ENCODE results near the gene SUCLG2.

SUCLG2 gene

GRCh38 chr3:67495751-67496150 is 158.7 kb downstream of the SUCLG2 start:
- no peak for DNase-seq

GRCh38 chr3:67493808-67494207 is 160.6 kb downstream of the SUCLG2 start:
- no peak for DNase-seq

- DNase-seq: no peak
These were observed 163.8 kb downstream of the SUCLG2 start for GRCh38 chr3:67490658-67491057.

- no peak for DNase-seq
These were observed 164.6 kb downstream of the SUCLG2 start for GRCh38 chr3:67489816-67490215.

- no peak for DNase-seq
These were observed 166.8 kb downstream of the SUCLG2 start for GRCh38 chr3:67487564-67488114.

- no peak for DNase-seq
These were observed 167.5 kb downstream of the SUCLG2 start for GRCh38 chr3:67486883-67487282.

- DNase-seq: no peak
These were observed 170.3 kb downstream of the SUCLG2 start for GRCh38 chr3:67484085-67484484.

- no peak for DNase-seq
These were observed 173.3 kb downstream of the SUCLG2 start for GRCh38 chr3:67481126-67481525.

- no peak for DNase-seq
These were observed 176.0 kb downstream of the SUCLG2 start for GRCh38 chr3:67478423-67478822.

GRCh38 chr3:67474311-67474710 is 180.1 kb downstream of the SUCLG2 start:
- DNase-seq: no peak

GRCh38 chr3:67472674-67473201 is 181.7 kb downstream of the SUCLG2 start:
- DNase-seq: no peak

- no peak for DNase-seq
These were observed 184.2 kb downstream of the SUCLG2 start for GRCh38 chr3:67470207-67470606.

GRCh38 chr3:67468511-67468910 is 185.9 kb downstream of the SUCLG2 start:
- no peak for DNase-seq

- DNase-seq: no peak
These were observed 190.8 kb downstream of the SUCLG2 start for GRCh38 chr3:67463656-67464055.

- no peak for DNase-seq
These were observed 192.2 kb downstream of the SUCLG2 start for GRCh38 chr3:67462187-67462586.

- no peak for DNase-seq
These were observed 192.7 kb downstream of the SUCLG2 start for GRCh38 chr3:67461667-67462142.

GRCh38 chr3:67460841-67461510 is 193.4 kb downstream of the SUCLG2 start:
- DNase-seq: no peak

- no peak for DNase-seq
These were observed 194.6 kb downstream of the SUCLG2 start for GRCh38 chr3:67459796-67460195.

GRCh38 chr3:67458896-67459530 is 195.4 kb downstream of the SUCLG2 start:
- no peak for DNase-seq

- no peak for DNase-seq
These were observed 196.0 kb downstream of the SUCLG2 start for GRCh38 chr3:67458408-67458807.

- no peak for DNase-seq
These were observed 200.8 kb downstream of the SUCLG2 start for GRCh38 chr3:67453628-67454027.

- no peak for DNase-seq
These were observed 204.3 kb downstream of the SUCLG2 start for GRCh38 chr3:67450153-67450552.

GRCh38 chr3:67447393-67447792 is 207.0 kb downstream of the SUCLG2 start:
- no peak for DNase-seq

GRCh38 chr3:67437789-67438188 is 216.6 kb downstream of the SUCLG2 start:
- no peak for DNase-seq
